Measurements from ENCODE around the gene ABCA3.

ABCA3 gene

DNA sequence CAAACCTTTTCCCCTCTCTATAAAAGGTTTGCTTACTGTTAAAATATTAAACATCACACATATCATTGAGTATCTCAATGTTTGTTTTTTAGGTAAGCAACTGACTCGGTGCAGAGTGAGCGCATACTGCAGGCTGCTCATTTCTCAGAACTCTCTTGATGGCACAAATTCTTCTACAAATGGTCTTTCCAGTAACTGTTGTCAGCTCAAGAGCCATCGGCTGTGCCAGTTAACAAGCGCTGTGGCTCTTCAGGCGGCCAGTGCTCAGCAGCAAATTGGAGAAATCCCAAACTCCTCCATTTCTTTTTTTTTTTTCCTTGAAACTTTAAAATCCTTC lies 8.6 kb downstream of the ABCA3 start:
- Histone ChIP-seq H3K27ac (ENCODE audit: low read length) (no peak overlapping the region), H3K36me3 (ENCODE audit: control insufficient read depth, insufficient read depth, low read length) (no peaks in the 10 kb centered on the region), H3K4me1 (ENCODE audit: control insufficient read depth, insufficient read depth, low read length) (no peaks in the 10 kb centered on the region), H3K4me3 (ENCODE audit: low read length) (no peak overlapping the region), H3K27me3 (ENCODE audit: control insufficient read depth, insufficient read depth, low read length) (no peaks in the 10 kb centered on the region), H3K9me3 (ENCODE audit: control insufficient read depth, insufficient read depth, low read length) (no peaks in the 10 kb centered on the region)
- no CpG with 5 or more reads among the region's 5 CpGs for WGBS (ENCODE audit: insufficient coverage, insufficient read length)
- no peak for DNase-seq (ENCODE audit: low read depth, low spot score)

DNA sequence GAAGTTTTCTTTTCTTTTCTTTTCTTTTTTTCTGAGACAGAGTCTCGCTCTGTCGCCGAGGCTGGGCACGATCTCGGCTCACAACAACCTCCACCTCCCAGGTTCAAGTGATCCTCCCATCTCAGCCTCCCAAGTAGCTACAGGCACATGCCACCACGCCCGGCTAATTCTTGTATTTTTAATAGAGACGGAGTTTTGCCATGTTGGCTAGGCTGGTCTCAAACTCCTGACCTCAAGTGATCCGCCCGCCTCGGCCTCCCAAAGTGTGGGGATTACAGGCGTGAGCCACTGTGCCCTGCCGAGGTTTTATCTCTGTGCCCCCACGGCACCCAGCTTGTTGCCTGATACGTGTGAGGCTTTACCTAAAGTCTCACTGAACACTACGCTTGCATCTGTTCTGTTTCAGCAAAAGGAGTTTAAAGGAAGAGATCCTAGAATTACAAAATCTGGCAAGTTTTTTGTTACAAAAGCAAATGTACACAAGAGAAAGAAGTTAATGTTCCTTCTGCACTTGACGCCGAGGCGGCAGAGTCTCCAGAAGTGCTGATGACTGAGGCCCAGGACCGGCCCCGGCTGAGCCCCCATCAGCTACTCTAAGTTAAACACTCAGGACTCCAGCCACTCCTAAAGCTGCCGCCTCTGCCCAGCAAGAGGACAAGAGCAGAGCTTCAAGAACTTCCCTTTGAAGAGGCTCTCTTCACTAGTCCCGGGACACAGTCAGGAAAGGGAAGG lies 9.2 kb downstream of the ABCA3 start:
- Histone ChIP-seq H3K27ac (ENCODE audit: low read length) (no peak overlapping the region), H3K36me3 (ENCODE audit: control insufficient read depth, insufficient read depth, low read length) (no peaks in the 10 kb centered on the region), H3K4me3 (ENCODE audit: low read length) (no peak overlapping the region), H3K9me3 (ENCODE audit: control insufficient read depth, insufficient read depth, low read length) (no peaks in the 10 kb centered on the region), H3K4me1 (ENCODE audit: control insufficient read depth, insufficient read depth, low read length) (no peaks in the 10 kb centered on the region), H3K27me3 (ENCODE audit: control insufficient read depth, insufficient read depth, low read length) (no peaks in the 10 kb centered on the region)
- no peak for DNase-seq (ENCODE audit: low read depth, low spot score)
- no CpG with 5 or more reads among the region's 23 CpGs for WGBS (ENCODE audit: insufficient coverage, insufficient read length)

DNA sequence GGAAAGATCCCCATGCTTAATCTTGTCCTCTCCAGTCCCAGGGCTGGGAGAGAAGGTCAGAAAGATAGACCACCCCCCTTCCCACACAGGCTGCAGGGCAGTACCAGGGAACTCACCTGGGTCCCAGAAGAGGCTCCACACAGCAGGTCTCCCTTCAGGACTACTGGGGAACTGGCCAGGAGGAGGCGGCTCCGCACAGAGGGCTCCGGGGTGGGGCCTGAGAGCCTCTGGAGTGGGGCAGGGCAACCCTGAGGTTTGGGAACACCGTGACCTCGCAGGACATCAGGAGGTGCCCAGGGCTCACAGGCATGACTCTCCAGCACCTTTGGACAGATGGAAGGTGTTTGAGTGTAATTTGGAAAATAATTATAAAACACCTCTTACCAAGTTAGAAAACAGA lies 11.0 kb downstream of the ABCA3 start:
- H3K4me3 ChIP-seq (ENCODE audit: low read length), result no peak overlapping the region
- no peaks in the 10 kb centered on the region; the same call in 1 of the 2 replicates for H3K36me3 ChIP-seq (ENCODE audit: control insufficient read depth, insufficient read depth, low read length)
- no peaks in the 10 kb centered on the region for H3K9me3 ChIP-seq (ENCODE audit: control insufficient read depth, insufficient read depth, low read length)
- H3K27ac ChIP-seq (ENCODE audit: low read length), result no peak overlapping the region
- no peak for DNase-seq (ENCODE audit: low read depth, low spot score)
- no CpG with 5 or more reads among the region's 5 CpGs for WGBS (ENCODE audit: insufficient coverage, insufficient read length)
- H3K4me1 ChIP-seq (ENCODE audit: control insufficient read depth, insufficient read depth, low read length), result no peaks in the 10 kb centered on the region
- no peaks in the 10 kb centered on the region for H3K27me3 ChIP-seq (ENCODE audit: control insufficient read depth, insufficient read depth, low read length)

DNA sequence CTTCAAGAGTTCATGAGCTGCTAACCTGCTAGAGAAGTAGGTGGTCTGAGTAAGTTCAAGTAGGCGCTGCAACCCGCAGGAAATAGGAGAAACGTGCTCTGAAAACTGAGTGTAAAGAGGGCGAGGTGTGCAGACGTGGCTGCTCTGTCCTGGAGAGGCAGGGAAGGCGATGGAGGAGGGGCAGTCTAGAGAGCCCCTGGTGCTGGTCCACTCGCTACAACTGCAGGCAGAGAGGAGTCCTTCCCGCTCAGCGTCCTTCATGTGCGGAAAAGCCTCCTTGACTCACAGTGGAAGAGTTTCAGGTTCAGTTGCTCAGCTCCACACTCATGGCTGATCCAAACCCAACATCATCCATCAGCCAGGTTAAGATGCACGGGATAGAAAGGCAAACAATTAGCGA lies 12.1 kb downstream of the ABCA3 start:
- no peaks in the 10 kb centered on the region for H3K27me3 ChIP-seq (ENCODE audit: control insufficient read depth, insufficient read depth, low read length)
- no CpG with 5 or more reads among the region's 12 CpGs for WGBS (ENCODE audit: insufficient coverage, insufficient read length)

DNA sequence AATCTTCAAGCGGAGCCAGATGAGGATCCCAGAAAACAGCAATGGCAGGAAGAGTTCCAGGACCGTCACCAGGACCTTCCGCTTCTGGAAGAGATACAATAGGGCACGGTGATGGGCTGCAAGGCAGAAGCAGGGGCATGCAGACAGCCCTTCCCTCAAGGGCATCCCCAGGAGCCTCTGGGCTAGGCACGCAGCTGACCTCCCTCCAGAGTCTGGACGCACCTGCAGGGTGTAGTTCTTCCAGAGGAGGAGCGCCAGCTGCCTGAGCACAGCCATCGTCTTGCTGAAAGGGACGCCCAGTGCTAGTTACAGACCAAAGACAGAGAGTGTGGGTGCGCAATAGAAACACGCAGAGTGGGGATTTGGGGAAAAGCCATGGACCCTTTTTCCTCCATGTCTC lies 14.3 kb downstream of the ABCA3 start:
- H3K36me3 ChIP-seq (ENCODE audit: control insufficient read depth, insufficient read depth, low read length), result no peaks in the 10 kb centered on the region; the same call in 1 of the 2 replicates
- H3K9me3 ChIP-seq (ENCODE audit: control insufficient read depth, insufficient read depth, low read length), result no peaks in the 10 kb centered on the region
- H3K4me1 ChIP-seq (ENCODE audit: control insufficient read depth, insufficient read depth, low read length), result no peaks in the 10 kb centered on the region
- no peak overlapping the region for H3K4me3 ChIP-seq (ENCODE audit: low read length)
- DNase-seq (ENCODE audit: low read depth, low spot score), result no peak
- no CpG with 5 or more reads among the region's 11 CpGs for WGBS (ENCODE audit: insufficient coverage, insufficient read length)
- no peaks in the 10 kb centered on the region for H3K27me3 ChIP-seq (ENCODE audit: control insufficient read depth, insufficient read depth, low read length)
- H3K27ac ChIP-seq (ENCODE audit: low read length), result no peak overlapping the region

More for the DNA sequence above, 12.1 kb downstream of the ABCA3 start:
- no peaks in the 10 kb centered on the region for H3K4me1 ChIP-seq (ENCODE audit: control insufficient read depth, insufficient read depth, low read length)
- H3K9me3 ChIP-seq (ENCODE audit: control insufficient read depth, insufficient read depth, low read length), result no peaks in the 10 kb centered on the region
- no peak overlapping the region for H3K27ac ChIP-seq (ENCODE audit: low read length)
- H3K4me3 ChIP-seq (ENCODE audit: low read length), result no peak overlapping the region
- H3K36me3 ChIP-seq (ENCODE audit: control insufficient read depth, insufficient read depth, low read length), result no peaks in the 10 kb centered on the region; the same call in 1 of the 2 replicates
- no peak for DNase-seq (ENCODE audit: low read depth, low spot score)

DNA sequence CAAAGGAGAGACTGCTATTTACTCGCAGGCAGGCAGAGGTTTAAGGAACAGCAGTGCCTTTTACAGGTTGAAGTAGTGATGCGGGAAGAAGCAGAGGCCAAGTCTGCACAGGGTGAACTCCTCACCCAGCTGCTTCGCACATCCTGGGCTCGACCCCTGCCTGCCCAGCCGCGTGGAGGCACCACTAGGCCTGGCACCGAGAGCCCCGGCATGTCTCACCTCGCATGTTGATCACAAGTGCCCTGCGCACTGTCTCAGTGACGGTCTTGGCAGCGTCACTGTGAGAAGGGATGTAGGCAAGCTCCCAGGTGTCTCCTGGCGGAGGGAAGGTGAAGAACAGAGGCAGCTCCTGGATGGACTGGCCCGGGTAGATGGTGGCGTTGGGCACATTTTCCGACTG lies 14.7 kb downstream of the ABCA3 start:
- Histone ChIP-seq H3K27ac (ENCODE audit: low read length) (no peak overlapping the region), H3K27me3 (ENCODE audit: control insufficient read depth, insufficient read depth, low read length) (no peaks in the 10 kb centered on the region), H3K4me3 (ENCODE audit: low read length) (no peak overlapping the region), H3K4me1 (ENCODE audit: control insufficient read depth, insufficient read depth, low read length) (no peaks in the 10 kb centered on the region), H3K36me3 (ENCODE audit: control insufficient read depth, insufficient read depth, low read length) (no peaks in the 10 kb centered on the region; the same call in 1 of the 2 replicates), H3K9me3 (ENCODE audit: control insufficient read depth, insufficient read depth, low read length) (no peaks in the 10 kb centered on the region)
- no peak for DNase-seq (ENCODE audit: low read depth, low spot score)
- no CpG with 5 or more reads among the region's 16 CpGs for WGBS (ENCODE audit: insufficient coverage, insufficient read length)

DNA sequence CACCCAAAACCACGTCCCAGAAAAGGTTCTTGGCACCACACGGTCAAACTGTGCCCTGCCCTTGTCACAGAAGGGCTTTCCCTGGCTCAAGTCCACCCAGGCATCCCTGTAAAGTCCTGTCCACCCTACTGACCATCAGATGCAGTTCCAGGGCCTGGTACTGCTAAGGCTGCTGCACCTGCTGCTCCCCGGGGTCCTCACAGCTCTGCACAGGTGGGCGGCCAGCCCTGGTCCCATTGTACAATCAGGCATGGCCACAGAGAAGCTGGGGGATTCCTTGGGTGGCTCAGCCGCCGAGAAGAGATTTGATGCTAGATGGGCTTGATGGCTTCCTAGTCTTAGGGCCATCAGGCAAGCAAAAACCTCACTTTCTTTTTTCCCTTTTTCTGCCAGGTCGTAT lies 15.3 kb downstream of the ABCA3 start:
- Histone ChIP-seq H3K36me3 (ENCODE audit: control insufficient read depth, insufficient read depth, low read length) (no peaks in the 10 kb centered on the region; the same call in 1 of the 2 replicates), H3K27me3 (ENCODE audit: control insufficient read depth, insufficient read depth, low read length) (no peaks in the 10 kb centered on the region), H3K27ac (ENCODE audit: low read length) (no peak overlapping the region), H3K9me3 (ENCODE audit: control insufficient read depth, insufficient read depth, low read length) (no peaks in the 10 kb centered on the region), H3K4me1 (ENCODE audit: control insufficient read depth, insufficient read depth, low read length) (no peaks in the 10 kb centered on the region), H3K4me3 (ENCODE audit: low read length) (no peak overlapping the region)
- WGBS (ENCODE audit: insufficient coverage, insufficient read length), result no CpG with 5 or more reads among the region's 7 CpGs
- no peak for DNase-seq (ENCODE audit: low read depth, low spot score)

DNA sequence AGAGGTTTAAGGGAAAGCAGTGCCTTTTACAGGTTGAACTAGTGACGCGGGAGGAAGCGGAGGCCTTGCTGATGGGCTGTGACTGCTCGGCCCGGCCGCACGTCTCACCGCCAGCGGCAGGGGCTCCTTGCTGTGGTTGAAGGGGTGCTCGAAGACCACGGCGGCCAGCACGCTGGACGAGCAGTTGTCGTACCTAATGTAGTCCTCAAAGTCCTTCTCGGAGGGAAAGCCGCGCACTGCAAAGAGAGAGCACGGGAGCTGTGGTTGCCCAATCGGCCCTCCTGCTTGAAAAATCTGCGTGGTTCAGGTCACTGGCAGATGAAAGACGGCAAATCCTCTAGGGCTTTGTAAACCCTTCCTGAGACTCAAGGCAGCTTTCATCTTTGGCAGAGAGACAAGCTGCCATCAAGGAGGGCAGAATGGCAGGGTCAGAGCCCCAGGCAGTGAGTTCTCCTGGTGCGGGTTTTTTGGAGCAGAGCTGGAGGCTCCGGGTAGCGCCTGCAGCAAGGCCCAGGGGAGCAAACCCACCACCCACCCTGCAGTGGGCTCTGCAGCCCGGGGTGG lies 16.1 kb downstream of the ABCA3 start:
- Histone ChIP-seq H3K36me3 (ENCODE audit: control insufficient read depth, insufficient read depth, low read length) (no peaks in the 10 kb centered on the region; the same call in 1 of the 2 replicates), H3K4me3 (ENCODE audit: low read length) (no peak overlapping the region), H3K27me3 (ENCODE audit: control insufficient read depth, insufficient read depth, low read length) (no peaks in the 10 kb centered on the region), H3K27ac (ENCODE audit: low read length) (no peak overlapping the region), H3K9me3 (ENCODE audit: control insufficient read depth, insufficient read depth, low read length) (no peaks in the 10 kb centered on the region), H3K4me1 (ENCODE audit: control insufficient read depth, insufficient read depth, low read length) (no peaks in the 10 kb centered on the region)
- DNase-seq (ENCODE audit: low read depth, low spot score), result no peak
- whole genome bisulfite sequencing (ENCODE audit: insufficient coverage, insufficient read length), result no CpG with 5 or more reads among the region's 26 CpGs

DNA sequence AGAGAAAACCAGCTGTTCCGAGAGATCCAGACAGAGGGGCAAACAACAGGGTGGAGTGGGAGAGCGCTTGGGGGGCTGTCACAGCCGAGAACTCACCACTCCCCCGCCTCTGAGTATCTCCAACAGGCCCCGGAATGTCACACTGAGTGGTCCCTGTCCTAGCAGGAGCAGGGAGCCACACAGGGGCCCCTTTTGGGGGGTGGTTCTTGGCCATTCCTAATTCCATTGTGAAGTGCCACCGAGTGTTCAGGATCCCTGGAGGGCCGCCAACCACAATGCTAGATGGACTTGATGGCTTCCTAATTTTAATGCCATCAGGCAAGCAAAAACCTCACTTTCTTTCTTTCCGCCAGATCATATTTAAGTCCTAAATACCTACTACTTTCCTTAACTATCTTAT lies 16.8 kb downstream of the ABCA3 start:
- no peak overlapping the region for H3K4me3 ChIP-seq (ENCODE audit: low read length)
- H3K27ac ChIP-seq (ENCODE audit: low read length), result no peak overlapping the region
- H3K27me3 ChIP-seq (ENCODE audit: control insufficient read depth, insufficient read depth, low read length), result no peaks in the 10 kb centered on the region
- WGBS (ENCODE audit: insufficient coverage, insufficient read length), result no CpG with 5 or more reads among the region's 8 CpGs
- H3K9me3 ChIP-seq (ENCODE audit: control insufficient read depth, insufficient read depth, low read length), result no peaks in the 10 kb centered on the region
- no peaks in the 10 kb centered on the region for H3K4me1 ChIP-seq (ENCODE audit: control insufficient read depth, insufficient read depth, low read length)
- no peaks in the 10 kb centered on the region; the same call in 1 of the 2 replicates for H3K36me3 ChIP-seq (ENCODE audit: control insufficient read depth, insufficient read depth, low read length)
- no peak for DNase-seq (ENCODE audit: low read depth, low spot score)

DNA sequence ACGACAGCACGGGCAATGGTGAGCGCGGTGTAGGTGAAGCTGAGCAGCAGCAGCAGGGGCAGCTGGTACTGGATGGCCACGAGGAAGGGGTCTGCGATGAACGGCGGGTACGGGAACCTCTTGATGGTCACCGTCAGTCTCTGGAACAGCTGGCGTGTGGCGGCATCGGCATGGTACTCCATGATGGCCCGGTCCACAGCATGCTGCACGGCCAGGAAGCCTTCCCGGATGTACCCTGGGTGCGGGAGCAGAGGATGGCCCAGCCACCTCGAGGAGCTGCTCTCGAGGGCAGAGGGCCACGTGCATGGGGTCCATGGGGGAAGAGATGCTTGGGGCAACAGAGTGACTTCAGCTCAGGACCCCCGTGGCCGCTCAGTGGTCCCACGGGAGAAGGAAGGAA lies 20.9 kb downstream of the ABCA3 start:
- H3K27ac ChIP-seq (ENCODE audit: low read length), result no peak overlapping the region
- H3K27me3 ChIP-seq (ENCODE audit: control insufficient read depth, insufficient read depth, low read length), result no peaks in the 10 kb centered on the region
- no CpG with 5 or more reads among the region's 23 CpGs for WGBS (ENCODE audit: insufficient coverage, insufficient read length)
- H3K36me3 ChIP-seq (ENCODE audit: control insufficient read depth, insufficient read depth, low read length), result no peaks in the 10 kb centered on the region; the same call in 1 of the 2 replicates
- no peak for DNase-seq (ENCODE audit: low read depth, low spot score)
- H3K4me1 ChIP-seq (ENCODE audit: control insufficient read depth, insufficient read depth, low read length), result no peaks in the 10 kb centered on the region; the same call in 1 of the 2 replicates
- no peak overlapping the region for H3K4me3 ChIP-seq (ENCODE audit: low read length)
- H3K9me3 ChIP-seq (ENCODE audit: control insufficient read depth, insufficient read depth, low read length), result no peaks in the 10 kb centered on the region
